K562 treated with DMSO at 1 percent for 4 hours (cell line): Measurements from ENCODE around the gene KLHL35. TPM values are rescaled to one million over a fixed set of nuclear protein-coding genes. Genes with fewer than 3 reads are reported as not detected.

Experiments used
- total RNA-seq: library from RNA; unstranded; fragments of 300-600 nt; gene quantifications from 2 replicates; pipeline ENCODE4 v1.2.3, GENCODE V29; 2022; ENCODE audit not compliant: insufficient read depth

Gene KLHL35, protein sequence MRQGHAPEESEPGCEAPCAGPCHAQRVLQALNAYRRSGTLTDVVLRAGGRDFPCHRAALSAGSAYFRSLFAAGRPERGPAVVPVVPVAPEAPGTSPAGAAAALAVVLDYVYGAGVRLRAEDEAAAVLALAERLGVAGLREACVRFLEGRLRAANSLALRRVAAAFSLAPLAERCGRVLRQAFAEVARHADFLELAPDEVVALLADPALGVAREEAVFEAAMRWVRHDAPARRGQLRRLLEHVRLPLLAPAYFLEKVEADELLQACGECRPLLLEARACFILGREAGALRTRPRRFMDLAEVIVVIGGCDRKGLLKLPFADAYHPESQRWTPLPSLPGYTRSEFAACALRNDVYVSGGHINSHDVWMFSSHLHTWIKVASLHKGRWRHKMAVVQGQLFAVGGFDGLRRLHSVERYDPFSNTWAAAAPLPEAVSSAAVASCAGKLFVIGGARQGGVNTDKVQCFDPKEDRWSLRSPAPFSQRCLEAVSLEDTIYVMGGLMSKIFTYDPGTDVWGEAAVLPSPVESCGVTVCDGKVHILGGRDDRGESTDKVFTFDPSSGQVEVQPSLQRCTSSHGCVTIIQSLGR
- 0.36 and 0.55 TPM in 2 replicates for total RNA-seq

DNA sequence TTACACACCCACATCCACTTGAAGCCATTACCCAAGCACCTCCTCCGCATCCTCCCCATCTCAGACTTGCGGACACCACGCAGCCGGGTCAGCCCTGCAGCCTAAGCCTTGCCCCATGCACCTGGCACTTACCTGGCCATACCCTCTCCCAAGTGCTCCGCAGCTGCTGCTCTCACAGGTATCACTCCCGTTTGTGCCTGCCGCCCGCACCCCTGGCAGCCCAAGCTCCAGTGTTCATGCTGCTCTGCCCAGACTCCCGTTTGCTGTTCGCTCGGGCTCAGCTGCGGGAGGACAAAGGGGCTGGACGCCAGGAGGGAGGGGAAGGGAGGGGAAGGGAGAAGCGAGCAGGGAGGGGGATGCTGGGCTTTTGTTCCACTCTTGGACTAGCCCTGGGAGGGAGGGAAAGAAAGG is at the start of gene KLHL35:
KLHL35 (minus strand) TSS at position 293 of the 411 bp plus-strand sequence. CDS start 2,574 bp downstream, outside the sequence.

DNA sequence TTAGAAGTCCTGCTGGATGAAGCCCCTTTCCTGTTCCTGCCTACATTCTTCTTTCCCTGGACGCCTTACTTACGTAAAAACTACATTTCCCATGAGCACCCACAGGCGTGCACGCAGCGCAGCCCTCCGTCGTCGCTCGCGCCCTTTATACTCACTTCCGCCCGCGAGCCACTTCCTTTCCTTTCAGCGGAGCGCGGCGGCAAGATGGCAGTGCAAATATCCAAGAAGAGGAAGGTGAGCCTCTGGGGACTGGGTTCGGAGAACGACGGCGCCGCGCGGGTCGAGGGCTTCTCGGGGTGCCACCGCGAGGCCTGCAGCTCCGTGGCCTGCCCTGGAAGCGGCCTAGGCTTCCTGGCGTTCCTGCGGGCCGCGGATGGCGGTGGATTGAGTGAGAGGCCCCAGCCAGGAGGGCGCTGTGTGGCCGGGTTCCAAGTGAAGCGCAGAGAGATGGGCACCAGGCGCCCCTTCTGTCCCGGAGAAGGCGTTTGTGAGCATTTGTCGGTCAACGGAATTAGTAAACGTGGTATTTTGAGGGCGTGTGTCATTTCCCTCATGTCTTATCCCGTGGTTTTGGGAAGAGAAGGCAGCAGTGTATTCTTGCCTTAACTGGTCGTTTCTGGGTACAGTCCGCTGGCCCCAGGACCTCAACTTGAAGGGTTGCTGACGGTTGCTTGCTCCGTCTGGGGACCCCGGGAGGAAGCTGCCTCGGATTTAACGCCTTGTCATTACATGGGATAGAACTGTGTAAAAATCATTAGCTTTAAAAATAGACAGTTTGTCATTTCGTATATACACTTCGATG is 33.5 kb downstream of the KLHL35 start, which contains the start of gene RPS3:
RPS3 (plus strand) TSS at position 175 of the 802 bp plus-strand sequence; CDS start at position 205, 30 bp downstream.

Other genes with a start within 250 kb of the KLHL35 start
- gene TPBGL, start 192.4 kb downstream of the KLHL35 start, total RNA-seq: not detected in 2 replicates
- 25.4 and 33.7 TPM in 2 replicates for gene ARRB1, start 81.5 kb downstream of the KLHL35 start, total RNA-seq
- gene RPS3, start 33.7 kb downstream of the KLHL35 start, total RNA-seq: 5,531 and 5,618 TPM in 2 replicates
- gene GDPD5, start 92.7 kb upstream of the KLHL35 start, total RNA-seq: 49.0 and 52.7 TPM in 2 replicates
- 288 and 317 TPM in 2 replicates for gene SERPINH1, start 129.1 kb upstream of the KLHL35 start, total RNA-seq
- not detected in 2 replicates for gene MAP6, start 235.8 kb upstream of the KLHL35 start, total RNA-seq